HG03575 (cell line): ENCODE data around the gene UGP2.
"Not testable (repeated sequence)": the region's sequence is repeated elsewhere in the genome, so short reads cannot be mapped to it uniquely, and the experiment has no call there.

Source experiments
- ATAC-seq: cut with Tn5 transposase; IDR thresholded peaks from one replicate; pipeline ENCODE4 v1.9.1; 2021; ENCODE audit not compliant: unreplicated experiment, insufficient number of reproducible peaks, low FRiP score; ENCODE audit errors: extremely low read depth

UGP2 gene

DNA sequence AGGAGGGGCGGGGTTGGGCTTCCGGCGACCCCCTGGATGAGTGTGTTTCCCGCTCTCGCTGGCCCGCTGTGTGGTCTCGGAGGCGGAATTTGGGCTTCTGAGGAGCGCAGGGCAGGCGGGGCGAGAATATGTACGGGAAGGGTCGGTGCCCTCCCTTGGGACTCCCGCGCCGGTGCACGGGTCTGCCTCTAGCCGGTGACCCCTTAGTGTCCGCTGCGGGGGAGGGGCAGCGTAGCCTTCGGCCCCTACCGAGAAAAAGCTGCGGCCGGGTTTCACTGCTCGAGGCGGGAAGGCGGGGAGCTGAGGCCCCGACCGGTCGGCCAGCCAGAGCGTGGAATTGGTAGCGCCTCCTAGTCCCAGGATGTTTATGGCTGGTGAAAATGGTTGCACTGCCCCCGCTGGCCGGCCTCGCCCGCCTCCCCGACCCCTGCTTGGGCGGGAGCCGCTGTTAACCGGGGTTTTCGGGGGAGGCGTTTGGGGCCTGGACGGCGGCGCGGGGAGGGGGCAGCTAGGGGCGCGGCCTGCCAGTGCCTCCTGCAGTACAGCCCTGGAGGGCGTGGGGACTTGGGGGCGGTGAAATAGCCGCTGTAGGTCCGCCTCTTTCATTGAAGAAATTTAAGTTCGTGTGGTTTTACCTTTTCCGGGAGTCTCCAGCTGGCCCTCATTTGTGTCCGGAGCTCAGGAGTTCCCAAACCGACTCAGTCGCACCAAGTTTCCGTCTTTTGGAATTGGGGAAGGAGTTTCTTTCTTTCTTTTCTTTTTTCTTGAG lies at the start of gene UGP2:
TSS of gene UGP2 (plus strand) at position 643 of the 769 bp plus-strand sequence. CDS start 290 bp downstream, outside the sequence.
- peak; percentile 35 for ATAC-seq

DNA sequence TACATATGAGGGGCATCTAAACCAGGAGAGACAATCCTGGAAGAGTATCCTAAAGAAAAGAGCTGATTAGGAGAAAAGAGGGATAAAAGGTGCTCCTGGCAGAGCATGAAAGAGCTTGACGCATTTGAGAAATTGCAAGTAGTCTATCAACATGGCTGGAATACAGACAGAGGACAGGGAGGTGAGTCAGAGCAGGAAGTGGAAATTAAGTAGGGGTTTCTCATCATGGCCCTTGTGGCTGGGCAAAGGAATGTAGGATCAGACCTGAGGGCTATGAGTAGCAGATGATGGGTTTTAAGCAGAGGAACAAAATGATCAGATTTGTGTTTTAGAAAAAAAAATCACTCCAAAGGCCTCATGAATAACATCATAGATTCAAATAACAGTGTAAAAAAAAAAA lies 49.2 kb upstream of the UGP2 start:
- no peak for ATAC-seq

DNA sequence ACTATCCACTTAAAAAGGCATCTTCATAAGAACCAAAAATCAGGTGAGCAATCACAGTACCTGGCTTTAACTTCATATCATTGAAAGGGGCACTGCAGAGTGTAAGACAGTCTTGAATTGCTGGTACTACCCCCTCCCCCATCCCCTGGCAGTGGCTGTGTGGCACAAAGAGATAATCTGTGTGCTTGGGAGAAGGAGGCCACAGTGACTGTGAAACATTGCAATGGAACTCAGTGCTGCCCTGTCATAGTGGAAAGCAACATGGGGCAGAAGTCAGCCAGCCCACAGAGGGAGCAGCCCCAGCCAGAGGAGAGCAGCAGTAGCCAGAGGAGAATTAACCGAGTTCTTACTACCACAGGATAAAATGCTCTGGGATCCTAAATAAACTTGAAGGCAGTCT lies 45.3 kb upstream of the UGP2 start:
- ATAC-seq: no peak

DNA sequence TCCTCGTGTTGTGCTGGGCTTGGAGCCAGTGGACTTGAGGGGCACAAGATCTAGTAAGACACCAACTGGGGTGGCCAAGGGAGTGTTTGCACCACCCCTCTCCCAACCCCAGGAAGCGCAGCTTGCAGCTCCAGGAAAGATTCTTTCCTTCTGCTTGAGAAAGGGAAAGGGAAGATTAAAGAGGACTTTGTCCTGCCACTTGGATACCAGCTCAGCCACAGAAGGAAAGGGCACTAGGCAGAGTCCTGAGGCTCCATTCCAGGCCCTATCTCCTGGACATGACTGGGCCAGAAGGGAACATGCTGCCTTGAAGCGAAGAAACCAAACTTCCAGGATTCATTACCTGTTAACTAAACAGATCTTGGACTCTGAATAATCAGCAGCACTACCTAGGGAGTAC lies 44.9 kb upstream of the UGP2 start:
- ATAC-seq: no peak

DNA sequence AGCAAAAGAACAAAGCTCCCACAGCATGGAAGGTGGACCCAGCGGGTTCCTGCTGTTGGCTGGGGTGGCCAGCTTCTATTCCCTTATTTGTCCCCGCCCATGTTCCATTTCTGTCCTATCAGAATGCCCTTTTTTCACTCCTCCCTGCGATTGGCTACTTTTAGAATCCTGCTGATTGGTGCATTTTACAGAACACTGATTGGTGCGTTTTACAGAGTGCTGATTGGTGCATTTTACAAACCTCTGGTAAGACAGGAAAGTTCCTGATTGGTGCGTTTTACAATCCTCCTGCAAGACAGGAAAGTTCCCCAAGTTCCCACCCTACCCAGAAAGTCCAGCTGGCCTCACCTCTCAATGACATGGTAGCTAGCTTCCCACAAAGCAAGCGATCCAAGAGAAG lies 40.2 kb upstream of the UGP2 start:
- ATAC-seq: no peak

DNA sequence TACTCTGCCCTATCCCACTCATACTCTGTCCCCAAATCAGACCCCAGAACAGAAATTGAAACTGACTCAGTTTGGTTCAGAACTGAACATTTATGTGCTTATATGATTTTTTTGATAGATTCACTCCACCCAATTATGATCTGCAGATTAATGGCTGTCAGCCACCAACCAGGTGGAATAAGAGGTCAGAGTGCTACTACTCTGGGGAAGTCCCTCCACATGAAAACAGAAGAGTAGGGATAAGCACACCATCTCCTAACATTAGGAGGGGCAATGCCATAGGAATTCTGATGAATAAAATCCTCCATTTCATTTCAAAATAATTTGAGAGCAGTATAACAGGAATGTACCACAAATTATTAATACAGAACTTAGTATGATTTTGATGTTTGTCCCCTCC lies 36.3 kb upstream of the UGP2 start:
- ATAC-seq: no peak

DNA sequence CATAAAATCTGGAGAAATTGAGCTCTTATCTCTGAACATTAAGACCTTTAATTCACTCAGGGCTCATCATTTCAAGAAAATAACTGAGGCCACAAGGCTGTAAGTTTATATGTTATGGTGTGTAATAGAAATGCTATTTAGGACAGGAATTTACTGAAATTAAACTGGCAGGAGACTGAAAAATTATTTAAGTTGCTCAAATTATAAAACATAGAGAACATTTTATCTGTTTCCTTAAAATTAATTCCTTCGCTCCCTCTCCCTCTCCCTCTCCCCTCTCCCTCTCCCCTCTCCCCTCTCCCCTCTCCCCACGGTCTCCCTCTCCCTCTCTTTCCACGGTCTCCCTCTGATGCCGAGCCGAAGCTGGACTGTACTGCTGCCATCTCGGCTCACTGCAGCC lies 33.7 kb upstream of the UGP2 start:
- not testable (repeated sequence) for ATAC-seq

DNA sequence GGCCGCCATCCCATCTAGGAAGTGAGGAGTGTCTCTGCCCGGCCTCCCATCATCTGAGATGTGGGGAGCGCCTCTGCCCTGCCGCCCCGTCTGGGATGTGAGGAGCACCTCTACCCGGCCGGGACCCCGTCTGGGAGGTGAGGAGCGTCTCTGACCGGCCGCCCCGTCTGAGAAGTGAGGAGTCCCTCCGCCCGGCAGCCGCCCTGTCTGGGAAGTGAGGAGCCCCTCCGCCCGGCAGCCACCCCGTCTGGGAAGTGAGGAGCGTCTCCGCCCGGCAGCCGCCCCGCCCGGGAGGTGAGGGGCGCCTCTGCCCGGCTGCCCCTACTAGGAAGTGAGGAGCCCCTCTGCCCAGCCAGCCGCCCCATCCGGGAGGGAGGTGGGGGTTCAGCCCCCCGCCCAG lies 32.8 kb upstream of the UGP2 start:
- ATAC-seq: not testable (repeated sequence)

DNA sequence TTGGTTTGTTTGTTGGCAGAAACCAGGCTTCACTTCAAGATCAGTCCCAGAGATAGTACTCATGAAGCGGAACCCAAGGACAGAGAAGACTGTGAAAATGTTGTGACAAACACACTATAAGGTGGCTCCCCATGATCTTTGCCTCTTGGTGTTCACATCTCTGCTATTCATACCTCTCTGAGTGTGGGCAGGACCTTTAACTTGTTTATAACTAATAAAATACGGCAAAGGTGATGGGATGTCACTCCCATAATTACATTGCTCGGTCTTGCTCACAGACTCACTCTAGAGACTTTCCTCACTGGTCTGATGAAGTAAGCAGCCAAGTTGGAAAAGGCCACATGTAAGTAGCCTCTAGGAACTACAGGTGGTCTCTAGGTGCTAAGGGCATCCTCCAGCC lies 30.6 kb upstream of the UGP2 start:
- no peak for ATAC-seq

DNA sequence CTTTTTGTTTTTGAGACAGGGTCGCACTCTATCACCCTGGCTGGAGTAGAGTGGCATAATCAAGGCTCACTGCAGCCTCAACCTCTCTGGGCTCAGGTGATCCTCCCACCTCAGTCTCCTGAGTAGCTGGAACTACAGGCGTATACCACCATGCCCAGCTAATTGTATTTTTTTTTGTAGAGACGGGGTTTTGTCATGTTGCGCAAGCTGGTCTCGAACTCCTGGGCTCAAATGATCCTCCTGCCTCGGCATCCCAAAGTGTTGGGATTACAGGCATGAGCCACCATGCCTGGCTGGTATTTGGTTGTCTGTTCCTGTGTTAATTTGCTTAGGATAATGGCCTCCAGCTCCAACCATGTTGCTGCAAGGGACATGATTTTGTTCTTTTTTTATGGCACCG lies 29.8 kb upstream of the UGP2 start:
- not testable (repeated sequence) for ATAC-seq

DNA sequence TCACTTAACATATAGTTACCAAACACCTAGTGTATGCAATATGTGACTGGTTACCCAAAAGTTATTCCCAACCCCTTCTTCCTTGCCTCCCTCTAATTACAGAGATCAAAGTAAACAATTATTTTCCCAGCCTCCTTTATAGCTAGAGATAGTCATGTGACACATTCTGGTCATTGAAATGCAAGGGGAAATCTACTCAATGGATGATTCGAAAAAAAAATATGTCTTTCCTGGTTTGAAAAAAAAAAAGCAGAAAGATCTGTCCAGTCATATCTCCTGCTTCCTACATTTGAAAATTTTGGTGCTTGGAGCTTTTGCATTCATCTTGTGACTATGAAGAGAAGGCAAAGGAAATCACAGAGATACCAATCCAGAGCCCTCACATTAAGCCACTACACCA lies 27.6 kb upstream of the UGP2 start:
- ATAC-seq: no peak

DNA sequence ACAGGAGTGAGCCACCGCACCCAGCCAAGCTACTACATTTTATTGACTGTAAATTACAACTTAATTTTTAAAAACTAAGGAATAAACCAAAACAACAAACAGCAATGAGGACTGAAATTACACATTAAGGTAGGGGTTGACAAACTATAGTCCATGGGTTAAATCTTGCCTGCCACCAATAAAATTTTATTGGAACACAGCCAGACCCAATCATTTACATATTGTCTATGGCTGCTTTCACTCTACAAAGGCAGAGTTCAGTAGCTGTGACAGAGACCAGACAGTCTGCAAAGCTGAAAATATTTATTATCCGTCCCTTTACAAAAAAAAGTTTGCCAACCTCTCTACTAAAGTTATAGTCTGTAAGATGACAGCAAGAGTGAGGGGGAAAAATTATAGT lies 24.3 kb upstream of the UGP2 start:
- ATAC-seq: no peak

DNA sequence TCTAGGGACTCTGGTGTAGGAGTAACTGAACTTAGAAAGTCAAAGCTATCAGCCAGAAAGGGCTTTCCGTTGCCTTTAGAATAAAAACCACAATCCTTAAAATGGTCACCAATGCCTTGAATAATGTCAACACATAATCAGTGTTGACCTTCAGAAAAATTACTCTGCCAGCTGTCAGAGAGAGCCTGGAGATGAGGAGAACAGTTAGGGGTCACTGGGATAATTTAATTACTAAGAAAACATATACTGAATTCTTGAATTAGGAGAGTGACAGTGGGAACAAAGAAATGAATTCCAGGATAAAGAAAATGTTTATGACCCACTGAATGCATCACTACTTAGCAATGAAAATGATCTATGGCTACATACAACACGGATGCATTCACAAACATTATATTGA lies 23.4 kb upstream of the UGP2 start:
- ATAC-seq: no peak

DNA sequence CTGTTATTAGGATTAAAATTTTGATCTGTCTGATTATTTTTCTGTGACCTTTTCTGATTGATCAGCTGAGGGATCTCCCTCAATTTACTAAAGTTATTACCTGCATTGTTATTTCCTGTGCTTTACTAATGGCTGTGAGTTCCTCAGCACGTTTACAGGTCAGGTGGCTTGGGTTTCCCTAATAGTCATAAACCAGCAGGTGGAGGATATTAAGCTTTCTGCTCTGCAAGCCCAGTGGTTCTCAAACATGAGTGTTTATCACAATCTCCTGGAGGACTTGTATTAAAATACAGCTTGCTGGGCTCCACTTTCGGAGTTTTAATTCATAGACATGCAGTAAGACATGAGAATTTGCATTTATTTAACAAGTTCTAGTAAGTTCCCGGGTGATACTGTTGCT lies 22.4 kb upstream of the UGP2 start:
- ATAC-seq: no peak

DNA sequence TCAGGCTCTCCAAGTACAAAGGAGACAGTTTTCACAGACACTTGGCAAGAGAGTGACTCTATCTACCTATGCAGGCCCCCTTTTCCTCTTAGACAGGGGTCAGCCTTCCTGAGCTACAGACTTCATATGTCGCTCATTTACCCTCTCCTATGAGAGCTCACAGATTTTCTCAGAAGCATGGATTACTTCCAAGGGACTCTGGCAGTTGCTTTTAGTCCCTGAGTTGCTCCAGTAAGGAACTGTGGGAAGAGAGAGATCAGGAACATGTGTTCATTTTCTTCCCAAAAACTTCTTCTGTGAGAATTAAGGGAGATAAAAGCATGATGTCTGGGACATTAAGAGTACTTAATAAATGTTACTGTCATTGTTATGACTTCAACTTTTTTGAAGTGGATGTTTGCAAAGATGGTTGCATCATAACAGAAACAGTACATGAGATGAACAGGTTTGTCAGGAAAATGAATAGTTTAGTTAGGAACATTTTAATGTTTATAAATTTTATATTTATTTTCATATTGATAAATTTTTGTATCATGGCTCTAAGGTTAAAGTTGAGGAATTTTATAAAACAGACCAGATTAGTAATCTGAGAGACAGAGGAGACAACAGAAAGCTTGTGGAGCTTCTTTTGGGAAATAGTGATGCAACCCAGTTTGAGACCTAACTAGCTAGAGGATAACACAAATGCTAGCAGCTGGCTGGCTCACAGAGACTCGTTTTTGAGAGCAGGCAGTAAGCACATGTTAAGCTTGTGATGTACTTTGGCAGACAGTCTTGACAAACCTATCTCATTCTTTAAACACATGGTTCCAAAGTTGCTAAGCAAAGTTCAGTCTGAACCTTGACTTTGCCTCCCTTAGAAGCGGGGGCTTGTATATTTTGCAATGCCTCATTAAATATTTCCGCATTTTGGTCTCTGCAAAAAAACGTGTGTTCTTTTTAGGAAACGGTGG lies 21.7 kb upstream of the UGP2 start:
- no peak for ATAC-seq

DNA sequence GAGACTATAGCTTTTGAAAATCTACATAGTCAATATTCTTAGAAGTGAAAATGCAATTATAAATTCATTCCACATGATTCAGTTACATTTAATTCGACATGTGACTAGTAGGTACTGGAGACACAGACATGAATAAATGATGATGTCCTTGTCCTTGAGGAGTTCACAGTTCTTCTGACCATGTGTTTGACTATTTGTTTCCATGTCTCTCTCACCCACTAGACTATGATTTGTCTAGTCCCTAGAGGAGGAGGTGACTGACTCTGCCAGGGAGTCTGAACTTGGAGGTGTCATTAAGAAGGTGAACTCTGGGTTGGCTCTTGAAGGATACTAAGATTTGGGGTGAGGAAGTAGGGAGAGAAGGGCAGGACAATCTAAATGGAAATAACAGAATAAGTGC lies 20.7 kb upstream of the UGP2 start:
- ATAC-seq: no peak

DNA sequence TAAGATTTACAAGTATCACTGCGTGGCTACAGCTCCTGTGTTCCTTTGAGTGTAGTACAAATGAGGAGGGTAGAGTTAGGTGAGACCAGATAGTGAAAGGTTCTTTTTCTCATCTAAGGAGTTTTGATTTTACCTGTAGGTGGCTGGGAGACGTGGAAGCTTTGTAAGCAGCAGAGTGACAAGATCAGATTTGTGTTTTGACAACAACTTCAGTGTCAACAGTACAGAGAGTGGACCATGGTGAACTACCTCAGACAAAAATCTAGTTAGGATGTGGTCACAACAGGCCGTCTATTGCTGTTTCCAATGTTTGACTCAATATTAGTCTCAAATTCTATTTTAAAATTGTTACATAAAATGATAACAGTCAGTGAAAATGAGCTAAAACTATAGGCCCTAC lies 20.3 kb upstream of the UGP2 start:
- ATAC-seq: no peak

DNA sequence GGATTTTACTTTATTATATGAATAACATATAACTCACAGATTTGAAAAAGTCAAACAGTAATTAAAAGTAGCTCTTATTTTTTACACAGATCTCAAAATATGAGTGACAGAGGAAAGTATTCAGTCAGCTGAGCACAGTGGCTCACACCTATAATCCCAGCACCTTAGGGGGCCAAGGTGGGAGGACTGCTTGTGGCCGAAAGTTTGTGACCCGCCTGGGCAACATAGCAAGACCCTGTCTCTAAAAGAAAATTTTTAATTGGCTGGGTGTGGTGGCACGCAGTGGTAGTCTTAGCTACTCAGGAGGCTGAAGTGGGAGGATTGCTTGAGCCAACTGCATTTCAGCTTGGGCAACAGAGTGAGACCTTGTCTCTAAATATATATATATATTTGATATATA lies 19.2 kb upstream of the UGP2 start:
- no peak for ATAC-seq

DNA sequence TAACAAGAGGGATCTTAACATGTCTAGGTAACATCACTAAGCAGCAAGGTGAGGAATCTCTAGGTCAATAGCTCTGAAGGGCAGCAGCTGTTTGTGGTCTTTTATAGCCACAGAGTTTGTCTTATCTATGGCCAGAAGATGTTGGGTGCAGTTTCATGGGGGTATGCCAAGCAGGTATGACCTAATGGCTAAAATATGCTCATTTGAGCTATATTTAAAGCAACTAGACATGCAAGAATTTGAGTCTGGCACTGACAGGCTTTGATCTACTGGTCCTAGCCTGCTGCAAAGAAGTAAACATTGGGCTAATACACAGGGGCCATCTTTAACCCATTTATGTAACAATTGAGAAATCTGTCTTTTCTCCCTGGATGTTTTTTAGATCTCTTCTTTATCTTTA lies 13.9 kb upstream of the UGP2 start:
- no peak for ATAC-seq

DNA sequence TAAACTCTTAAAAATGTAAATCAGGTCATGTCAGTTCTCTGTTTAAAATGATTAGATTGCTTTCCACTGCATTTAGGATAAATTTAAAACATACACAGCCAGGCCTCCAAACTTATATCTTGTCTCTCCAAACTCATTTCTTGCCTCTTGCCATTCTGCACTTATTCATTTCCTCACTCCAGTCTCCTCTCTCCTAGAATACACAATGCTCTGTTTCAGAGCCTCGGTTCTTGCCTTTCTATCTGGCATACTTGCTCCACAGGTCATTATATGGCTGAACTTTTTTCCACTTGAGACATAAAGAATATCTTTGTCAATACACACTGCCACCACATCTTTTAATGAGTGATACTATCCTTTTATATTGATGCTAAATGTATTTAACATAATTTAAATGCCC lies 10.5 kb upstream of the UGP2 start:
- no peak for ATAC-seq
